Esophagus squamous epithelium (tissue), 5 donors: ENCODE measurements around the gene SNAPC4. TPM values are rescaled to one million over a fixed set of nuclear protein-coding genes. Genes with fewer than 3 reads are reported as not detected.

Source experiments
- DNase-seq: peaks from one replicate; lab custom pipeline; 2025; lab: John Stamatoyannopoulos, UW
- H3K27ac ChIP-seq, 4 donors: fragments of 200-600 bp; sonication (generic); one replicate each; pipeline ENCODE4 v1.5.1; 2016 to 2019; ENCODE audit warnings: mild to moderate bottlenecking in 1 of 4
- H3K27me3 ChIP-seq, 4 donors: fragments of 200-600 bp; sonication (generic); 1 replicate in 3 of 4; 2 replicates in 1 of 4; pipeline versions ENCODE4 v1.5.1 to v1.6.0; 2017 to 2021; ENCODE audit warnings: antibody characterized with exemption in 1 of 4
- H3K36me3 ChIP-seq, 3 donors: fragments of 200-600 bp; sonication (generic); one replicate each; pipeline ENCODE4 v1.5.1; 2016 to 2019
- H3K4me1 ChIP-seq, 3 donors: fragments of 200-600 bp; sonication (generic); one replicate each; pipeline ENCODE4 v1.5.1; 2017 to 2019
- H3K4me3 ChIP-seq, 4 donors: fragments of 200-600 bp; sonication (generic); 1 replicate in 3 of 4; 2 replicates in 1 of 4; pipeline ENCODE4 v1.5.1; 2016 to 2019; ENCODE audit warnings: mild to moderate bottlenecking in 2 of 4, moderate library complexity in 1 of 4
- H3K9me3 ChIP-seq, 3 donors: fragments of 200-600 bp; sonication (generic); one replicate each; pipeline ENCODE4 v1.5.1; 2016 to 2019
- CTCF ChIP-seq, 6 experiments: fragments of 450-650 bp in 4 of 6; fragments of 200-600 bp in 2 of 6; sonication (generic) in 2 of 6; IDR thresholded peaks; one replicate each; pipeline ENCODE4 v1.5.1; 2016 to 2019; ENCODE audit warnings: antibody characterized with exemption in 6 of 6, mild to moderate bottlenecking in 4 of 6, moderate library complexity in 4 of 6
- POLR2A ChIP-seq, 4 donors: fragments of 450-650 bp; IDR thresholded peaks; one replicate each; pipeline ENCODE4 v1.6.1; 2017; ENCODE audit warnings: antibody characterized with exemption in 4 of 4, mild to moderate bottlenecking in 4 of 4, moderate library complexity in 3 of 4
- WGBS, 2 donors: methylation state at CpG; one replicate each; pipeline ENCODE4 v1.1.5; 2018; 5-methylcytosine and 5-hydroxymethylcytosine counted together
- intact Hi-C: fragments of 100-400 bp; cut with DNase I; formaldehyde crosslinking; loops from one replicate; pipeline ENCODE4 v1.15.0; 2022
- total RNA-seq, 4 donors: library from RNA; depleted of rRNA; stranded (reverse); fragments of >200 nt; gene quantifications; one replicate each; pipeline ENCODE4 v1.1.0, GENCODE V29; 2016
- donor health status: DM: yes; HTN: yes; CAD: no.

Gene SNAPC4
- total RNA-seq, 4 donors from 2014 or later: 2.6 to 5.1 (median 4.5) TPM

- H3K27ac ChIP-seq: no peak overlapping the region
- peaks cover 10 to 81% (median 17%) of the 10 kb centered on the region in 3 donors for H3K36me3 ChIP-seq
These were observed 33.2 kb upstream of the SNAPC4 start for GRCh38 chr9:136433043-136433715.

GRCh38 chr9:136432591-136432990 lies 32.6 kb upstream of the SNAPC4 start:
- no peaks in the 10 kb centered on the region for H3K27me3 ChIP-seq
- H3K4me1 ChIP-seq: peaks cover 1 to 24% (median 13%) of the 10 kb centered on the region in 3 donors
- no CpG with 5 or more reads among the region's 26 CpGs for WGBS, 2 donors
- intact Hi-C loops: no loop called here
- peaks cover 10 to 86% (median 17%) of the 10 kb centered on the region in 3 donors for H3K36me3 ChIP-seq
- no peaks in the 10 kb centered on the region for H3K9me3 ChIP-seq
- no peak overlapping the region for H3K27ac ChIP-seq
- H3K4me3 ChIP-seq: no peak overlapping the region
- TF ChIP-seq CTCF (IDR thresholded peaks at IDR 0.05) (no peak), POLR2A (IDR thresholded peaks at IDR 0.05) (no peak)
- no peak for DNase-seq

More at GRCh38 chr9:136433043-136433715, 33.2 kb upstream of the SNAPC4 start:
- TF ChIP-seq CTCF (IDR thresholded peaks at IDR 0.05) (no peak), POLR2A (IDR thresholded peaks at IDR 0.05) (no peak)
- intact Hi-C loops: no loop called here
- DNase-seq: no peak
- Histone ChIP-seq H3K4me3 (no peak overlapping the region), H3K27me3 (no peaks in the 10 kb centered on the region), H3K9me3 (no peaks in the 10 kb centered on the region), H3K4me1 (peaks cover 5 to 30% (median 19%) of the 10 kb centered on the region in 3 donors)
- 88% methylated on average over 5 of the region's 36 CpGs; no CpG with 5 or more reads in 1 of the 2 donors for WGBS, 2 donors

- Histone ChIP-seq H3K27me3 (no peaks in the 10 kb centered on the region), H3K9me3 (no peaks in the 10 kb centered on the region), H3K36me3 (peaks cover 10 to 86% (median 17%) of the 10 kb centered on the region in 3 donors), H3K4me1 (peaks cover 0 to 16% (median 6%) of the 10 kb centered on the region in 3 donors), H3K27ac (no peak overlapping the region), H3K4me3 (no peak overlapping the region)
- no peak for TF ChIP-seq POLR2A (IDR thresholded peaks at IDR 0.05)
- no peak for TF ChIP-seq CTCF (IDR thresholded peaks at IDR 0.05)
- WGBS, 2 donors: 86% methylated on average over 6 of the region's 36 CpGs; no CpG with 5 or more reads in 1 of the 2 donors
- intact Hi-C loops: no loop called here
- DNase-seq: no peak
These were observed 31.9 kb upstream of the SNAPC4 start for GRCh38 chr9:136431782-136432350.

- H3K9me3 ChIP-seq: no peaks in the 10 kb centered on the region
- 91 to 95% methylated on average over 8 to 16 of the region's 29 CpGs for WGBS, 2 donors
- intact Hi-C loops: no loop called here
- H3K27ac ChIP-seq: no peak overlapping the region
- H3K36me3 ChIP-seq: peaks cover 10 to 75% (median 17%) of the 10 kb centered on the region in 3 donors
- no peak for DNase-seq
- no peaks in the 10 kb centered on the region for H3K27me3 ChIP-seq
- peaks cover 0 to 6% (median 0%) of the 10 kb centered on the region in 3 donors for H3K4me1 ChIP-seq
- no peak overlapping the region for H3K4me3 ChIP-seq
- TF ChIP-seq CTCF (IDR thresholded peaks at IDR 0.05) (no peak), POLR2A (IDR thresholded peaks at IDR 0.05) (no peak)
These were observed 30.7 kb upstream of the SNAPC4 start for GRCh38 chr9:136430588-136431234.
